GM12892 (cell line): ENCODE results near the gene FBXL22. TPM values are rescaled to one million over a fixed set of nuclear protein-coding genes. Genes with fewer than 3 reads are reported as not detected.

Source experiments
- DNase-seq: peaks from one replicate; pipeline ENCODE4 v3.0.0; 2011; ENCODE audit not compliant: insufficient read length
- FAIRE-seq: peaks from 2 replicates; lab custom pipeline; 2011; peaks lifted over from hg19 to GRCh38; lab: Jason Lieb, UNC
- POLR2A ChIP-seq: IDR thresholded peaks from 2 replicates; pipeline ENCODE4 v1.6.1; 2011; ENCODE audit warnings: low read depth, low read length, control low read depth
- POLR2AphosphoS5 ChIP-seq: IDR thresholded peaks from 2 replicates; pipeline ENCODE4 v1.6.1; 2011; ENCODE audit warnings: low read depth, low read length, control low read depth
- TAF1 ChIP-seq: IDR thresholded peaks from 2 replicates; pipeline ENCODE4 v1.6.1; 2011; ENCODE audit warnings: low read depth, mild to moderate bottlenecking, control low read depth, low read length, borderline replicate concordance
- polyA plus RNA-seq: library from polyadenylated mRNA; unstranded; fragments of >200 nt; gene quantifications from one replicate; pipeline ENCODE4 v1.2.1, GENCODE V29; 2012; ENCODE audit warnings: missing spikeins, inconsistent platforms; ENCODE audit not compliant: missing spikeins

Gene FBXL22, protein sequence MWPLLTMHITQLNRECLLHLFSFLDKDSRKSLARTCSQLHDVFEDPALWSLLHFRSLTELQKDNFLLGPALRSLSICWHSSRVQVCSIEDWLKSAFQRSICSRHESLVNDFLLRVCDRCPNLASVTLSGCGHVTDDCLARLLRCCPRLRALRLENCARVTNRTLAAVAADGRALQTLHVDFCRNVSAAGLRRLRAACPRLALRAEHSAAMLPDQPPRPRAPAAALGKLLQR
- 0.40 TPM for polyA plus RNA-seq

DNA sequence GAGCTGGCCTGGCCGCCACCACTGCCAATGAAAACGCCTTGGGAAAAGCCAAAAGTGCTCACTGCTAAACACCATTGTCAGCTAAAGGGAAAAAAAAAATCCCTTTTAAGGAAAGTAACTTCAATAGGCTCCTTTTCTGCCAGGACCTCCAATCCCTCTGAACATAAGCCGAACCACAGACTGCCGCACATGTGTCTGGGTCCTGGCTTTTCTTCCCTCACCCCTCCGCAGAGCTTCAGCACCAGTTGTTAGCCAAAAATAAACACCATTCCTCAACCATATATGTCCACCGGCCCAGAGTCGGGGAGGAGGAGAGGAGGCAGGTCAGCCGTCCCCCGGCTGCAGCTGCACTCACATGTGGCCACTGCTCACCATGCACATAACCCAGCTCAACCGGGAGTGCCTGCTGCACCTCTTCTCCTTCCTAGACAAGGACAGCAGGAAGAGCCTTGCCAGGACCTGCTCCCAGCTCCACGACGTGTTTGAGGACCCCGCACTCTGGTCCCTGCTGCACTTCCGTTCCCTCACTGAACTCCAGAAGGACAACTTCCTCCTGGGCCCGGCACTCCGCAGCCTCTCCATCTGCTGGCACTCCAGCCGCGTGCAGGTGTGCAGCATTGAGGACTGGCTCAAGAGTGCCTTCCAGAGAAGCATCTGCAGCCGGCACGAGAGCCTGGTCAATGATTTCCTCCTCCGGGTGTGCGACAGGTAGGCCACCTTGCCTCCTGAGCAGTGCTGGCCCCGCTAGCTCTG is at the start of gene FBXL22:
TSS of gene FBXL22 (plus strand) at position 350 of the 753 bp plus-strand sequence. CDS start at position 356, 6 bp downstream.
- no peak for FAIRE-seq
- no peak for DNase-seq
- TF ChIP-seq TAF1, result no peak
- TF ChIP-seq POLR2AphosphoS5, result no peak
- no peak for TF ChIP-seq POLR2A

DNA sequence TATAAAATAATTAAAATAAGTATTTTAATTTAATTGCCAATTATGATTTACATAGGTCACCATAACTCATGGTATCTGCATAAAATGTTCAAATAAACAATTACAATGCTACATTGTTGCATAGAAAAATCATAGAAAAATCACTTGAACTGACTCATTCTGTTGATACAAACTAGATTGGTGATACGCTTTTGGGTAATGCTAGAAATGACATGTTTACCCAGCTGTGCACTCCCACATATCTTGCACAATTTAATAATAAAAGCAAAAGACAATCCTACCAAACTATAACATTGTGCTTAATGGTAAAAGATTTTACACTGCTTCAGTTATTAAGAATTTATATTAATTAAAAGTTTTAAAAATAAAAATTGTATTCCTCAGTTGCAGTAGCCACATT is 45.8 kb upstream of the FBXL22 start:
- no peak for FAIRE-seq
- TF ChIP-seq TAF1, result no peak
- no peak for TF ChIP-seq POLR2A
- no peak for TF ChIP-seq POLR2AphosphoS5
- no peak for DNase-seq

DNA sequence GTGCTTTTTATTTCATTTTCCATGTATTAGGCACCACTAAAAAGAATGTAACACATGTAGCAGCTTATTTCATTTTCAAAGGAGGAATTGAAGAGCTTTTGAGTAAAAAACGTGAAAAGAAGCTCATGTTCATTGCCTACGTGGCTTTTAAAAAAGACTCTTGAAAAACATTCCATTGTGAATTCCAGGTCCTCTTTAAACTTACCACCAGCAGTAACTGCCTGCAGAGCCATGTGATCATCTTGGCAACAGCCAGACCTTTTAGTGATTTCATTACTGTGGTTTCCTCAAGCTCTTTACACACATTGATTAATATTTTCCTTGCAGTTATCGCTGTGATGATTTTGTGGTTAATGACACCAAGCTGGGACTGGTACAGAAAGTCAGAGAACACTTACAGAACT is 43.8 kb upstream of the FBXL22 start:
- DNase-seq (no peak), FAIRE-seq (peak; percentile 38)
- no peak for TF ChIP-seq POLR2A
- no peak for TF ChIP-seq POLR2AphosphoS5
- TF ChIP-seq TAF1, result no peak

DNA sequence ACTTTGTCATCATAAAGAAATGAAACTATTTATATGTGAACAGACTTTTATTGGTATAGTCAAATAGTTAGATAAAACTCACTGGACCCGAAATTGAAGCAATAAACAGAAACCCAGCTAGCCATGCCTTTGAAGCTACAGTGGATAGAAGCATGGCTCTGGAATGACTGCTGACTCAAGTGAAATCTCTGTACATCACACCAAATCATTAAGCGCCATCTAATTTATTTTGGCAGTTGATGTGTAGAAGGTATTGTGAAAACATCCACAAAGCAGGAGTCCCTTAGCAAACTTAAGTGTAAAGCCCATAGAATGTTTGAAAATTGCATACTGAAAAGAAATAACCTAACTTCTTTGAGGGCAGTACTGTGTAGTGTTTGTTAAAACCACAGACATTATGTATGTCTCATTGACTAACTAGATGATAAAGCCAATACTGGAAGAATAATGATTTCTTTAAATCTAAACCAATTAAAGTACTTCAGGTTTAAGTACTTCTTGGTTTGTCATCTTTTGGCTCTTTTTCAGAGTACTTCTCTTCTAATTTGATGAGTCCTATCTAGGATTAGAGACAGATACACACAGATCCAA is 42.8 kb upstream of the FBXL22 start:
- TF ChIP-seq POLR2A, result no peak
- no peak for TF ChIP-seq TAF1
- no peak for TF ChIP-seq POLR2AphosphoS5
- DNase-seq (no peak), FAIRE-seq (no peak)

DNA sequence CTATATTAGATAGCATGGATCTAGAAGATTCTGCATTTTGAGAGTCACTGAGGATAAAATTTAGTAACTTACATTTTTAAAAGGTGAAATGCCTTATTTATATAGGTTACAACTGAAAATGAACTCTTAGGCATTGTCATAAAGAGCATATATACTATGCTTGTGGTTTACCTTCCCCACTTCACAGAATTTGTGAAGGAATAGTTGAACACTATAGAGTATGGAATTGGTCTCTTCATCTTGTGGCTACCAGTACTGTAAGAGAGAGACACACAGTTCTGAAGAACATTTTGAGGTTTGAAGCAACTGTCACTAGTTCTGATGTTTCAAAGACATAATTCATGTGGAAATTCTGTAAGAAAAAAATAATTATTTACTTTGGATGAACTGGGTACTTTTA is 41.7 kb upstream of the FBXL22 start:
- FAIRE-seq (peak; percentile 54), DNase-seq (no peak)
- no peak for TF ChIP-seq TAF1
- TF ChIP-seq POLR2A, result no peak
- TF ChIP-seq POLR2AphosphoS5, result no peak

DNA sequence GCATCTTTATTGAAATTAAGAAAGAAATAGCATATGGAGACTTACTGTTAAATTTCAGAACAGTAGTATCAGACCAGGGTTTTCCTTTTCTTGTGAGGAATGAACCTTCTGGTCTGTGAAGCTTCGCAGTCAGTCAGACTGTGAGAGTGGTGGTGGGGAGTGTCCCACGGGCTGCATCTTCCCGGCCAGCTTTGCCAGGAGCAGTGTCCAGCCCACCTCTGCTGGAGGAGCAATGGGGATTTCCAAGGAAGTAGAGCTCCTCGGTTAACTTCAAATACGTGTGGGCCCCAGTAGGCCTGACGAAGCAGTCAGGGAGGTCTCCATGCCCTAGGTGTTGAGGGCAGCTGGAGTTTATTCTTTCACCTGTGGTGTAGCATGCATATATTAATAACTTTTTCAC is 40.9 kb upstream of the FBXL22 start:
- TF ChIP-seq TAF1, result no peak
- TF ChIP-seq POLR2AphosphoS5, result no peak
- no peak for TF ChIP-seq POLR2A
- DNase-seq (no peak), FAIRE-seq (peak; percentile 78)

DNA sequence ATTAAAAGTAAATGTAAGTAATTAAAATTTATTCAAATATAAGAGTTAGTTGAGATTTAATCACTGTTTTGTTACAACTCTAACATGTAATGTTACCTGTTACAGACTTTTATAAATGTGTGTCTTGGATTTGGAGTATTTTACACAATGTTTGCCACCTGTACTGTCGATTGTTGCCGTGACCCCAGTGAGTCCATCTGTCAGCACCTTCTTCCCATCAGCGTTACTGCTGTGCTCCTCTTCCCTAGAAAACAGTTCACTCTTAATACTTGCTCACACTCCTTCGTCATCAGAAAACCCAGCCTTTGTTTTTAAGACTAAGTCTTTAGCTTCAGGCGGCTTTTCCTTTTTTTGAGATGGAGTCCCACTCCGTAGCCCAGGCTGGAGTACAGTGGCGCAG is 40.5 kb upstream of the FBXL22 start:
- FAIRE-seq (peak; percentile 48), DNase-seq (no peak)
- TF ChIP-seq POLR2A (no peak), TAF1 (no peak), POLR2AphosphoS5 (no peak)

DNA sequence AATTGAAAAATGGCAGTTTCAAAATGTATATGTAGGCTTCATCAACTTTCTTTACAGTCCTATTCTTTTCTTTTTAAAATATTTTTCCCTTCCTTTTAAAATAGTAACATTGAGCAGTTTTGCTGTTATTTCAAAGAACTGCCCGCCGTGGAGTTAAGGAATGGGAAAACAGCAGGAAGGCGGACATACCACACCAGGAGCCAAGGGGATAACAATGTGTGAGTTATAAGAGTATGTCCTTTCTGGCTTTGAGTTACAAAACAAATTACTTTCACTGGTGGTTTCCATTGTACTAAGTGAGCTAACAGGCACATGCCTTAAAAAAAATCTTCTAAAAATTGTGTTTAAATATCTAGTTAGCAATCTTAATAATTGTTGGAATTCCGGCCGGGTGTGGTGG is 37.4 kb upstream of the FBXL22 start:
- FAIRE-seq (no peak), DNase-seq (no peak)
- TF ChIP-seq POLR2AphosphoS5 (no peak), POLR2A (no peak), TAF1 (no peak)

DNA sequence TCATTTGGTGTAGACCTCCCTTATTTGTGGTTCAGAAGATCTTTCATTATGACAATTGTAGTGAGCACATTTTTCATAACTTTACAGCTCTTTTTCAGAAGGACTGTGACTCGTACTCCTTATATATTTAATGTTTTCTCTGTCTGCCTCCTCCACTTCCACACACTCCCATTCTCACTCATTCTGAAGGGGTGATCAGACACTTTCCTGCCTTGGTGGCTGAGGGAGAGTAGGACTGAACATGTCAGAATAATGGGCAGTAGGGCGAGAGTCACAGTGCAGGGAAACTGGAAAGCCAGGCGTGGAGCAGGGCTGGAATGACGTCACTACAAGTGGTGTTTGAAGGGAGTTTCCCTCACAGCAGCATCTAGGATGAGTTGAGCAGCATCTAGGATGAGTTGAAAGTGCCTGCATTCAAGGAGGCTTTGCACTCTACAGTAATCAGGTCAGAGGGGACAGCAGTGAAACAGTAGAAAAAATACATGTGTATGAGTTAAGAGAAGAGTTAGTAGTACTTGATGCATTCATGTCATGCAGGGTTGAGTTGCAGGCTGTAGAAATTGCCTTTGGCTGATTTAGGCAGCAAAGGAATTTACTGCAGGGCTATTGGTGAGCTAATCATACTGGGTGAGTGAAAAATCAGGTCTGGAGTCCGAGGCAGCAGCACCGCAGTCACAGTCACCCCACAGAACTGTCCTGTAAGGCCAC is 36.3 kb upstream of the FBXL22 start:
- FAIRE-seq (no peak), DNase-seq (no peak)
- TF ChIP-seq TAF1, result no peak
- TF ChIP-seq POLR2A, result no peak
- TF ChIP-seq POLR2AphosphoS5, result no peak

DNA sequence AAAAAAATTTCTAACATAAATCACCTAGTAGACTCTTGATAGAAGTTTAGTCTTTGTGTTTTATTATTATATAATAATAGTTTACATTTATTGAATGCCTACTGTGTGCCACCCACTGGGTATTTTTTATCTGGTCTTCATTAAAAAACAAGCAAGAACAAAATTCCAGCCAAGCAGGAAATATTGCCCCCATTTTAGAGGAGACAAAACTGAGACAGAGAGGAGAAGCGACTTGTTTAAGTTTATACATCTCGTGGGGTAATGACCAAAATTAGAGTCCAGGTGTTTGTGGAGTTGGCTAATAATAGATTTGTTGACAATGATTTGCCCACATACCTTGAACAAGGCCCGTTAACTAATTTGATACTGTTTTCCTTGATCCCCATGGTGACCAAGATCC is 33.1 kb upstream of the FBXL22 start:
- DNase-seq (no peak), FAIRE-seq (no peak)
- TF ChIP-seq POLR2A (no peak), POLR2AphosphoS5 (no peak), TAF1 (no peak)

DNA sequence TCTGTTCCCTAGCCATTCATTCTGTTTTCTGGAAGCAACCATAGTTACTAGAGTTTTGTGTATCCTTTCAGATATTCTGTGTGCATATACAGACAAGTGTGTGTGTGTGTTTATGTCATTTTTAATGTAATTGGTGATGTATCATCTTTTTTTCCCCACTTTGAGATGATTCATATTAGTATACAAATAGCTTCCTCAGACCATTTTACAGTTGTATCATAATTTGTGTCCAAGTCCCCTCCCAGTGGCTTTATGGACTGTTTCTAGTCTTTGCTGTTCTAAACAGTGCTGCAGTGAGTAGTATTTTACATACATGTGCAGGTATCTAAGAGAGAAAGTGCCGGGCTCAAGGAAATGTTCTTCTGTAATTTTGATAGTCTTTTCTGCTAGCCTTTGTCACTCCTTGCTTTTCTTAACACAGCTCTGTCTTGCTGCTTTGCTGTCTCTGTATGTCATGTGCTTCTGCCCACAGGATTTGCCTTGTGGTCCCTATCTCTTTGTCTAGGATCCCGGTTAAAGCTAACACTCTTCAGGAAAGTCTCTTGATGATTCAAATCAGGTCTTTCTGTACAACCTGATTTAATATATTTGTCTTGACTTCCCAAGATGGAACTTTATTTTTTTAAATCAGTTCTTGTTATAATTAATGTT is 31.5 kb upstream of the FBXL22 start:
- FAIRE-seq, result no peak
- TF ChIP-seq TAF1 (no peak), POLR2AphosphoS5 (no peak), POLR2A (no peak)
- DNase-seq, result no peak
